Measurements from ENCODE around the gene TMA7B. TPM values are rescaled to one million over a fixed set of nuclear protein-coding genes. Genes with fewer than 3 reads are reported as not detected.

Gene TMA7B
- total RNA-seq: under 1 TPM in 1 of 2 donors, not detected in 1; 0.29 TPM
- long read RNA-seq, donor 1: 0 reads
- long read RNA-seq, donor 2: 0 reads

DNA sequence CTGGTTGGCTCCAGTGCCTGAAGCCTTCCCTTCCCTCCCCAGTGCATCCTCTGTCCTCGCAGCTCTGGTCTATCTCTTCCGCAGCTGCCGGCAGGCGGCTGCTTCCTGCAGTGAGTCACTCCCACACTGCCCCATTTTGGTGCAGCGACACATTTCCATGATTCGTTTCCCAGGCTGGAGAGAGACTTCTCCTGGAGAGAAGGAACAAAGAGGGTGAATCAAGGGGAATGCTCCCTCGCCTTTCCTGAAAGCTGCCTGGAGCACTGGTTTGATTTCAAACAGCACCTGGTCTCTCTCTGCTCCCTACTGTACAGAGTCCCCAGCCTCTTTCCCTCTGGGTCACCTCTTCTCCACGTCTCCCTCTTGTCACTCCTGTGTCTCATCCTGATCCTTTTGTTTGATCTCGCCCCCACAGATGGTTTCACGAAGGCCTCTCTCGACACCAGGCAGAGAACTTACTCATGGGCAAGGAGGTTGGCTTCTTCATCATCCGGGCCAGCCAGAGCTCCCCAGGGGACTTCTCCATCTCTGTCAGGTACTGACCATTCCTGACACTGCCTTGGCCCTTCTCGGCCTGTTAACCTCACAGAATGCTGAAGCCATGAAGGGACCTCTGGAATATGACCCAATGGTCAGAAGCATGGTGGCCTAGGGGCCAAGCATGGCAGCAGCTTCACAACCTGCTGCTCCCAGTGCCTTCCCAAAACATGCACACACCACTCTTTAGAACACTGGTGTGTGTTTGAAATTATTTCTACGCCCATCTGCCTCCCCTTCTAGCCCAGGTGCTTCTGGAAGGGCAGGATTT, at the start of gene TMA7B:
TSS of gene TMA7B (plus strand) at position 758 of the 808 bp plus-strand sequence. CDS start 3,978 bp downstream, outside the sequence.
- no peak for DNase-seq (ENCODE audit: low spot score)
- intact Hi-C loops (cut with DNase I): no loop called here

DNA sequence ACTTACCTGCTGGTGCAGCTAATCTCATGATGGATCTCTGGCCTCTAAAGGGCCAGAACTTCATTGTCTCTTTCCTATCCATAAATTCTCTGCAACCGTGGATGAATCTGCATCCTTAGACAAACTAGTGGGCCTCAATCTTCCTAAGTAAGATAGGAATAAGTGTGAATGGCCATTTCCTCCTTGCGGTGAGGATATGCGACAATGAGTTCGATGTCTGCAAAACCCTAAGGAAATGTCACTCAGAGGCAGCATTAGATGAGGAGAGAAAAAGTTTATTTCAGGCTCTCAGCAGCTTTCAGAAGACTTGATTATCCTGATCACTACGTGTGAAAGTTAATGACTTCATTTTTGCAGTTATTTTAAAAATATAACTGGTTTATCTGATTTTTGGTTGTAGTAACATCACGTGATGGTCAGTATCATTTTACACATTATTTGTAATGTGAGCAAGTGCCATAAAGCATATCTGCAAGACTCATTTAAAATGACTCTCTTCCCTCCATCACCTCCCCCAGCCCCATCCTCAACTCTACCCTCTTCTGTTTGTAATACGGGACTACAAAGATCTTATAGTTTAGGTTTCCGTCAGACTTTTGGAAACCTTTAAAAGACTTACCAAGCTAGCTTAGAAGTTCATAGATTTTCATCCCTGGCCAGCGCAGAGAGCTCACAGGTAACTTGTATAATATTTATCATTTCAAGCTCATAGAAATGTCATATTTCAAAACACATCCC, 49.2 kb upstream of the TMA7B start:
- DNase-seq (ENCODE audit: low spot score): no peak
- intact Hi-C loops (cut with DNase I): no loop called here

DNA sequence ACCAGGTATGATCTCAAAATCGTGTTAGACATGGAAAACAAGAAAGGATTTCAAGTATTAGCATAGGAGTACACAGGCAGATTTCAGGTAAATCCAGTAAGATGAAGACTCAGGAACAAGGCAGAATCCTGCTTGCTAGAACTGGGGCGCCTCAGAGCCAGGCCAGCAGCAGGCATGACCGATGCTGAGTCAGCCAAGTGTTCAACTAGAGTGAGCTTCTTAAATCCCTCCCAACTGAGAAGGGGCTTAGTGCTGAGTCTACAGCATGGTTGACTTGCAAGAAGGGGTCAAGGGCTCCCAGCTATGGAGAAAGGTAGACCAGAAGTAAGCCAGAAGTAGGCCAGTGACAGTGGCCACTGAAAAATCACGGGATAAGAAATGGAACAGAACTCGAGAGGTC, 46.9 kb upstream of the TMA7B start:
- intact Hi-C loops (cut with DNase I): no loop called here
- DNase-seq (ENCODE audit: low spot score): no peak

DNA sequence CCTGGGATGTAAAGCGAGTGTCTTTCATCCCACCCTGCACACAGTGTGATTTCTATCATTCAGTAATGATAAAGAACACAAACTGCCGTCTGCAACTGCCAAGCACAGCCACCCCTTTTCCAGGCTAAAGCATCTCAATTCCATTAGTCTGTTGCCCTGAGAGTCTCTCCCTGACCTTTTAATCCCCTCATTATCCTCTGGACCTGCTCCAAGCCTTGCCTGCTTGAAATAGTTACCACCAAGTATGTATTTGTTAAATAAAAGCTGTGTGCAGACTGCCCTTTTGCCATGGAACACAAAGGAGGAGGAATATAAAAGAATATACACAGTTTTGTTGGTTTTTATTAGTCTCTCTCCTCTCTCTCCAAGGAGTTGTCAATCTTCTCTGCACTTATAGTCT, 46.3 kb upstream of the TMA7B start:
- intact Hi-C loops (cut with DNase I): no loop called here
- DNase-seq (ENCODE audit: low spot score): no peak

DNA sequence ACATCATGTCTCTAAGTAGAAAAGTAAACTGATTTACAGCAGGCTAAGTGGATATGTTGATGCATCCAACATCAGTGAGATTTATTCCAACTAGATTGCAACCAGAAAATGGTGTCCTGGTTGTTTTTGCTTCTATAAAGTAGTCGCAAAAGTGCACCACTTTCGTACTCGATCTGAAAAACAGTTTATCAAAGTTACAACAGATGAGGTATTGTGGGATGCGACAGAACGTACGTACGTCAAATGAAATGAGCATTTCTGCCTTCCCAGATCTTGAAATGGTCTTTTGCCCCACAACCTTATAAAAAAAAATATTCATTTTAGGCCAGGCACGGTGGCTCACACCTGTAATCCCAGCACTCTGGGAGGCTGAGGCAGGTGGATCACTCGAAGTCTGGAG, 45.6 kb upstream of the TMA7B start:
- intact Hi-C loops (cut with DNase I): no loop called here
- DNase-seq (ENCODE audit: low spot score): no peak

DNA sequence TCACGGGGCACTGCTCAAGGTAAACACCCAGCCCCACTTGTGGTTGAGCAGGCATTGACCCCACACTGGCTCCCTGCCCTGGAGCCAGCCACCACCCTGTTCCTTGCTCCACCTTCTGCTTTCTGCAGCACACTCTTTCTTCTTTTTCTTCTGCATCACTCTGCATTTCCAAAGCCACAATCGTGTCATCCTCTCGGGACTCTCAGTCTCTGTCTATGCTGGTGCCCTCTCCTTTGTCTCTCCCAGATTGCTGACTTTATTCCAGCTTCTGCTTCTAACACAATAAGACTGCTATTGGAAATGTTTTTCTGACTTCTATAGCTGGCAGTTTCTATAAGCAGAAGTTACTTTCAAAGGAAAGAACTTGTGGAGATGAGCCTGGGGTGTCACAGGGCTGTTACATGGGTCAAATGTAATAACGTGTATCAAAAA, 44.9 kb upstream of the TMA7B start:
- DNase-seq (ENCODE audit: low spot score): no peak
- intact Hi-C loops (cut with DNase I): no loop called here

DNA sequence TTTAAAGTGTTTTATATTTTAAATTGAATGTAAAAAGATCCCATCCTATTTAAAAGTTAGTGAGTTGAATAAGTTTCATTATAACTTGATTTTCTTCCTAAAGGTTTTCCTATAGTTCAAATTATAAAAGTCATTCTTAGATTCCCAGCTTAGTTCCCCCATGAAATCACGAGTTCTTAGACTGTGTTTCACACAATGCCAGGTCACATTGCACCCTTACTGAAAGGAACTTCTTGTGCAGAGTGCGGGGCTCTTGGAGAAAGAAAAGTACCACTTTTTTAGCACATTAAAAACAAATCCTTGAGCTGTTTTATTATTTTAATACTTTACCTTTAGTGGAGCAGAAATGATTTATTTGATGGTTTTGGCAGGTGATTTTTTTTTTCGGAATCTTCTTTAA, 43.7 kb upstream of the TMA7B start:
- DNase-seq (ENCODE audit: low spot score): no peak
- intact Hi-C loops (cut with DNase I): no loop called here

DNA sequence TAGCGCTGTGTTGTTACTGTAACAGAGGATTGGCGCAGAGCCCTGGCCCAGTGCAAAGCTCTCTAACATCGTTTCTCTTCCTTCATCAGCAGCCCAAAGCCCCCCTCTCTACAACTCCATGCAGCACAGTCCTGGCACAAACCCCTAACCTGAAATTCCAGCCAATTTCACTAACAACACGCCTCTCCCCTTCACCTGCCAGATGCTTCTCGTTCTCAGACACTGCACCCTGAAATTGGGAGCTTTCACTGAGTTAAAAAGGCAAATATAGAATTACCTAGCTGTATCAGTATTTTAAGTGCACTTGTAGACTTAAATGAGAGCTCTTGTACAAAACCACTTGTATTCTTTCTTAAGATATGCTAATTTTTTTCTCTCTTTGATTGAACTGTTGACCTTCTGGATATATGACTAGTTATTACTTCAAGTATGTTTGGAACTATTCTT, 43.0 kb upstream of the TMA7B start:
- DNase-seq (ENCODE audit: low spot score): no peak
- intact Hi-C loops (cut with DNase I): no loop called here

DNA sequence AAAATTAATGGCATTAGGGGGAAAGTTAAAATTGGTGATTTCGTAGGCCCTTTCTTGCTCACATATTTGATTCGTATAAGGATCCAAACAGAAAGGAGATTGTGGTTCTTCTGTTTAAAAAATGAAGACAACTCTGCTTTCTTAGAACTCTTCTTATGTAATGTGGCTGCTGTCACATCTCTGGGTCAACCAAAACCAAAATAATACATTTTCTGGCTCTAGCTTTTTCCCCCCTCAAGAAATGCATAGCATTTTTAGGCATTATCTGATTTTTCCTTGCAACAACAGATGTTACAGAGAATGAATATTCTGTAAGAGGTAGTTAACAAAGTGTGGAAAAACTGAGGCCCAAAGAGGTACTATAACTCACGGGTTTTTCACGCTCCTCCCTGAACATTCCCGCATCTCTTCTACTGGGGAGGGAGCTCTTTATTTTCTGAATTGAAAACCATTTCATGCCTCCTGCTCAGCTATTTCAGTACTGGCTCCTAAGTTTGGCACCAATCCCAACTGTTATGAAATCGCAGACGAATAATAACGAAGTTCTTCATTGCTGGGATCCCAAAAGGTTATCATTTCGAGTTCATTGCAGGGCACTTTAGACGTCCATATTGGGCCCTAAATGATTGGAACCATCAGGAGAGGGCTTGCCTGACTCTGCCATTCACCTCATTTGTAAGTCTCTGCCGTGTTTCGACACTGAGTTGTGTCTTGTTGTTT, 42.3 kb upstream of the TMA7B start:
- DNase-seq (ENCODE audit: low spot score): no peak
- intact Hi-C loops (cut with DNase I): no loop called here

DNA sequence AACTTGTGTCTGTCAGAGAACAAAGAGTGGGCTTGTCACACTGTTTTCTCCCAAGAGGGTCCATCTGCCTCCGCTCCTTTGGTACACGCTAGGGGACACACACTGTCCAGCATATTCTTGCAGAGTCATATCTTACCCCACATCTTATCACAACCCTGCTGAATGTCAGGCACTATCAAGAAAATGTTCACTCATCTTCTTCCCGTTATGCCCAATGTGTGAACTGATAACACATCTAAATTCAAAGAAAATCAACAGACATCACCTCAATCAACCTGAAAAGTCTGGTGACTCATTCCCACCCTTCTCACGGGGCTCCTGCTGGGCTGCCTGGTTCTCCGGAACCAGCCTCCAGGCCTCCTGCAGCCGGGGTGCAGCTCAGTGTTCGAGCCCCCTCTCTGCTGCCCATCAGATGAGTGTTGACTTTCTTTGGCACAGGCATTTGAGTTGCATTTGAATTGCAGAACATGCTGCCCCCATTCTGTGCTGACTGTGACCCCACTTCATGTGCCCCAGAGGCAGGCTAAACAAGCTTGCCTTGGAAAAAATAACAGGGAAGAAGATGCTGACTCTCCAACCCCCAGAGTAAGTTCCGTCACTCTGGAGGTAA, 40.0 kb upstream of the TMA7B start:
- no peak for DNase-seq (ENCODE audit: low spot score)
- intact Hi-C loops (cut with DNase I): loop anchor here in 1 of 2 donors (2.0 kb wide), 1 partner anchor 293 kb away; no protein-coding TSS in a partner anchor

DNA sequence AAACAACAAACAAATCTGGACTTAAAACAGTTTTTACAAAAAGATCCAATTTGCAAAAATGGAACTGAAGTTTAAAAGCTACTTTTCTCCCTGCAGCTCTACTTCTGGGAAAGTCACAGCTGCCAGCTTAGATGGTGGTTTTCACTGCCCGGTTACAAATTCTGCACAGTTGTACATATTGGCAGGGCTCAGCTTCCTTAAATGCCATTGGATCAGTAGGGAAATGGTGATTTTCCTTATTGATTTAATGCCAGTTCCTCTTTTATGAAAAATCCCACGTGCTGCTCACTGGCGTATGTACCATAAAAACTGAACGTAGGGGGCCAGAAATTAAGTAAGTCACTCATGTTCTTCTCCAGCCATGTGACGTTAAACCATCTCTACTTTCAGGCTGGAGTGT, 36.5 kb upstream of the TMA7B start:
- intact Hi-C loops (cut with DNase I): no loop called here

DNA sequence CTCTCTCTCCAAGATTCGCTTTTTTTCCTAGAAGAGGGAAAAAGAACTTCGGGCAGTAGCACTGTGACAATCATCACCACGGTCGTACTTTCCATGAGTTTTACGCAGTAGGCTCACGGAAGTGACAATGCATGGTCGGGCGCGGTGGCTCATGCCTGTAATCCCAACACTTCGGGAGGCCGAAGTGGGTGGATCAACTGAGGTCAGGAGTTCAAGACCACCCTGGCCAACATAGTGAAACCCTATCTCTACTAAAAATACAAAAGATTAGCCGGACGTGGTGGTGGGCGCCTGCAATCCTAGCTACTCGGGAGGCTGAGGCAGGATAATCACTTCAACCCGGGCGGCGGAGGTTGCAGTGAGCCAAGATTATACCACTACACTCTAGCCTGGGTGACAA, 35.9 kb upstream of the TMA7B start:
- intact Hi-C loops (cut with DNase I): no loop called here
- DNase-seq (ENCODE audit: low spot score): no peak

More for the DNA sequence above, 36.5 kb upstream of the TMA7B start:
- no peak for DNase-seq (ENCODE audit: low spot score)

DNA sequence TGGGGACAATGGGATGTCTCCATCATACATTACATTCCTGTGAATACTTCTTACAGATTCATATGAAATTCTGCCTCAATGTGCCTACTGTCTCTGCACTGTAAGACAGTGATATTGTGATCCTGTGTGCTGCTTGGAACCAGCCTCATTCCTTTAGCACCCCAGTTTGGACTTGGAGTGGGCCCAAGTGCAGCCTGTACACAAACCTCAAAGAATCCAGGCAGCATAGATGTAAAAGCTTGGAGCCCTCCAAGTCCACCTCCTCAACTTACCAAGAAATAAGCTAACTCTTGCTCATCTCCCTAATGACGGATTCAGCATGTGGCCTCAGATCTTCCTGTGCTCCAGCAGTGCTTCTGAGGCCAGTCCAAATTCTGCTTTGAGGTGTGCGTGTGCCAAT, 34.9 kb upstream of the TMA7B start:
- intact Hi-C loops (cut with DNase I): no loop called here
- no peak for DNase-seq (ENCODE audit: low spot score)

DNA sequence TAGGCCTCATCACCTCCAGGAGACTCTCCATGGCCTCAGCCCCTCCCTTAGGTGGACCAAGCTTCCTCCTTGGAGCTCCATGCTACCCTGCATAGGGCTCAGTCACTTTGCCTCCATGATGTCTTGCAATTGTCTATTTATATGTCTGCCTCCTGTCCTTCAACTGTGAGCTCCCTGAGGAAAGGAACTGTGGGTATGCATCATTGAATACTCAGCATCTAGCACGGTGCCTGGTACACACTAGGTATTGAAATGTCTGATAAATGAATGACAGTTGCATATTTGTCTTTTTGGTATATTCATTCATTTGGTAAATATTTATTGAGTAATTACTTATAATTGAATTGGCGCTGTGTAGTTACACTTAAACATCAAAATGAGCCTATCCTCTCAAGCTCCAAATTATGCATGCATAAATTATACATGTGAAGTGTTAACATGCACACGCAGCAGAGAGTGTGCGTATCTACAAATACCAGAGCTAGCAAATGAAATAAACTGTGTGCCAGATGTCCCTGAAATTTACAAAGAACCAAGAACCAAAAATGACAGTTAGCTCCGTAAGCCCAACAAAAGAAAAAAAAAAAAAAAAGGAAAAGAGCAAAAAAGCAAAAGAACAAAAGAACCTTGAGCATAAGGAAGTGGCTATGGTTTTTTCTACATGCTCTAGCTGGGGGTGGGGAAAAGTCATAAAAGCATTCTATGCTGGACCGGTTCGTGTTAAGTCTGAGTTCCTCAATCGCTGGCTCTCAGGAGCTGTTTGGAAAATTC, 34.1 kb upstream of the TMA7B start:
- no peak for DNase-seq (ENCODE audit: low spot score)

DNA sequence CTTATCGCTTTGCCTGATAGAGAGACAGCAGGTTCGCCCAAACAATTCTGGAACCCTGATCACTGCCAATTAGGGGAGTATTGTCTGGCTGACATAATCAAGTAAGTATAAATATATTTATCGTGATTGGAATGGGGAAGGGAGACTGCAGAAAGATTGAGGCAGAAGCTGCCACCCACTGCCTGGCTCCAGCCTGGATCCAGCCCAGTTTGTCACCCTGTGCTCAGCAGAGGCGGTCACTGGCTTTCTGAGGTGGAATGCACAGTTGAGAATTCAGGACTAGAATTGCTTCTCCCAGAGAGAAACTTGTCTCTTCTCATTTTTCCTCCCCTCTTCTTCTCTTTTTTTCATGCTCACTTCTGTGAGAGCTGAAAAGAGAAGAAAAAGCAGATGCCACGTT, 33.4 kb upstream of the TMA7B start:
- no peak for DNase-seq (ENCODE audit: low spot score)
- intact Hi-C loops (cut with DNase I): no loop called here

More for the DNA sequence above, 34.1 kb upstream of the TMA7B start:
- intact Hi-C loops (cut with DNase I): no loop called here

DNA sequence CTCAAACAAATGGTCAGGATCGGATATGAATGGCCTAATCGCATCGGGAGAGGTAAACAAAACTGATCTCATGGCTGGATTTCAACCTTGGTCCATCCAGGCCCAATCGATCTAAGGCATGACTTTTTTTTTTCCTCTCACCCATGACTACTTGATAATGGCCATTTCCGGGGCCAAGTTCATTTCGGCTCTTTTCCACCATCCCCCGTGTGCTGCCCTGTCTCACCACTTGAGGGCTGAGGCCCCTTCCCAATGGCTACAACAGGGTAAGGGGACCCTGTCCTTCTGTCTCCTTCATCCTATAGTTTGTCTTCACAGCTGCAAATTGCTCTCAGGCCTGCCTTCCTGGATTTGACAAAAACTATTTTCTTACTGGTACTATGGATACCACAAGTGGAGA, 32.7 kb upstream of the TMA7B start:
- DNase-seq (ENCODE audit: low spot score): no peak
- intact Hi-C loops (cut with DNase I): no loop called here

DNA sequence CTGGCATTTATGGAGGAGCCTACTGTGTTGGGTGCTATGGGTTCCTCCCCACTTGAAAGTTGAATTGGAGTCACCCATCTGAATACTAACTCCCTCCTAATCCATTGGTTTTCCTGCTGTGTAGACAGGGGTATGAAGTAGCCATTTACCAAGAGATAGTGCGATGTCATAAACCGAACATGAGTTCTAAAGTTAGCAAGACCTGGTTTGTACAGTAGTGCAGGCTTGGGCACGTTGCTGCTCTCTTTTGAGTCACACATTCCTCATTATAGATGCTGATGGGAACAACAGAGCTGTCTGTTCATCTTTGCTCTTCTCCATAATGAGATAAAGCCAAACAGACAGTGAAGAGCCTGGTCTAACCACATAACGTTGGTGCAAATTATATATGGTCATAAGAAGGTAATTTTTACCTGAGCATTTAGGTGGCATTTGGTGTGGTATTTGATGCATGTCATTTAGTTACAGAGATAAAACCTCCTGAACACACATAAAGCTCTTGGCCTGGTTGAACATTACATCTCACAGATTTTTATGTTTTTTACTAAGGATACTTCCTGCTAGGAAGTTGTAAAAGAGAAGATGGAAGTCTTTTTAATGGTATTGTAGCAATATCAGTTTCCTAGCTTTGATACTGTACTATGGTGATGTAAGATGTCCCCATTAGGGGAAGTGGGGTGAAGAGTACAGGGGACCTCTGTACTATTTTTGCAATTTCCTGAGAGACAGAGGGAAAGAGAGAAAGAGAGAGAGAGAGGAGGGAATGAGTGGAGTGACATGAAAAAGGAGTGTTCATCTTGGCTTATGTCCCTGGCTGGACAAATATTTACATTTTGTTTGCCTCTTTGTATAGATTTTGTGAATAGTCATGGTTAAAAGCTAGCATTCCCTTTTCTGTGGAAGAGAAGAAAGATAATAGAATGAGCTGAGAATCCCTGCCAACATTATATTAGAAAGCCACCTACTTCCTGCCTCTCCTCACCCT, 31.4 kb upstream of the TMA7B start:
- intact Hi-C loops (cut with DNase I): no loop called here
- no peak for DNase-seq (ENCODE audit: low spot score)

DNA sequence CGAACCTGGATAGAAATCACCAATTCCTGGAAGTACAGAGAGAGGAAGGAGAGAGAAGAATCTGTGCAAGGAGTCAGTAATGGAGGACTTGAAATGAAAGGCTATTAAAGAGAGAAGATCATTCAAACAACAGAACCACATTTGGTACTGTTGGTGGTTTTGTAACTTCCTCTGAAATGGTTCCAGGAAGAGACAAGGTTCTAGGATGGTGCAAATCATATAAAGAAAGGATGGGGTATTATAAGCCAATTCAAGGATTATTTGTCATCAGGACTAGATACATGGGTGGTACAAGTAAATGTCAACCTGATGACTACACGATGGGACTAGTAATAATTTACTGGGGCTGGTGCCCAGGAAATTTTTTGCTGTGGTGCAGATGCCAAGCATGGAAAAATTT, 28.9 kb upstream of the TMA7B start:
- intact Hi-C loops (cut with DNase I): no loop called here
- no peak for DNase-seq (ENCODE audit: low spot score)

All from posterior vena cava (tissue), 2 donors.